SK-N-SH (cell line): ENCODE measurements around the gene WEE2. TPM values are rescaled to one million over a fixed set of nuclear protein-coding genes. Genes with fewer than 3 reads are reported as not detected.

Experiments
- CTCF ChIA-PET: fragments of 300-600, 350-600 bp; formaldehyde crosslinking; extraction: SDS; loops from one replicate; lab custom pipeline; 2021; lab: Yijun Ruan, JAX
- POLR2A ChIA-PET: fragments of 350-600 bp; sonication (Branson Sonifier 250); formaldehyde crosslinking; extraction: SDS; loops from one replicate; lab custom pipeline; 2020; ENCODE audit warnings: antibody characterized with exemption, inconsistent platforms; lab: Yijun Ruan, JAX
- DNase-seq: peaks from one replicate; pipeline ENCODE4 v3.0.0; 2012
- H2AFZ ChIP-seq: fragments of 200-600 bp; sonication (generic); 2 replicates; pipeline ENCODE4 v1.8.1; 2016; ENCODE audit warnings: antibody characterized with exemption, mild to moderate bottlenecking, low read depth
- H3F3A ChIP-seq: fragments of 200-600 bp; sonication (generic); replicated peaks from 2 replicates; pipeline ENCODE3; 2016; ENCODE audit warnings: antibody characterized with exemption, mild to moderate bottlenecking; ENCODE audit not compliant: insufficient read depth
- H3K27ac ChIP-seq, 2 experiments: fragments of 200-500 bp in 1 of 2; fragments of 200-600 bp in 1 of 2; sonication (Bioruptor generic) in 1 of 2; sonication (generic), shearing (Covaris generic) in 1 of 2; 2 replicates each; pipeline versions ENCODE4 v1.5.1 to v1.6.1; 2014 to 2016; ENCODE audit warnings: low read depth in 2 of 2, inconsistent platforms in 1 of 2, low read length in 1 of 2, mild to moderate bottlenecking in 1 of 2, mixed read lengths in 1 of 2
- H3K27me3 ChIP-seq: fragments of 200-600 bp; sonication (generic), shearing (Covaris generic); 2 replicates; pipeline ENCODE4 v1.6.1; 2016; ENCODE audit warnings: mixed run types; ENCODE audit not compliant: insufficient read depth
- H3K36me3 ChIP-seq, 2 experiments: fragments of 200-500 bp in 1 of 2; fragments of 200-600 bp in 1 of 2; sonication (Bioruptor generic) in 1 of 2; sonication (generic) in 1 of 2; replicated peaks in 1 of 2; 2 replicates each; pipeline versions ENCODE3 to v1.5.1; 2014 to 2016; ENCODE audit warnings: low read length in 1 of 2, mild to moderate bottlenecking in 1 of 2; ENCODE audit not compliant: insufficient read depth in 2 of 2, control insufficient read depth in 1 of 2
- H3K4me1 ChIP-seq, 2 experiments: fragments of 200-500 bp in 1 of 2; fragments of 200-600 bp in 1 of 2; sonication (Bioruptor generic) in 1 of 2; sonication (generic), shearing (Covaris generic) in 1 of 2; 2 replicates each; pipeline versions ENCODE4 v1.5.1 to v1.6.1; 2014 to 2016; ENCODE audit warnings: low read depth in 1 of 2, low read length in 1 of 2, mixed run types in 1 of 2; ENCODE audit not compliant: insufficient read depth in 2 of 2, control insufficient read depth in 1 of 2
- H3K4me2 ChIP-seq: fragments of 200-600 bp; sonication (generic), shearing (Covaris generic); 2 replicates; pipeline ENCODE4 v1.6.1; 2017; ENCODE audit warnings: mixed run types
- H3K4me3 ChIP-seq, 2 experiments: fragments of 200-500 bp in 1 of 2; fragments of 200-600 bp in 1 of 2; sonication (Bioruptor generic) in 1 of 2; sonication (generic), shearing (Covaris generic) in 1 of 2; 2 replicates each; pipeline versions ENCODE4 v1.5.1 to v1.8.1; 2014 to 2016; ENCODE audit warnings: low read depth in 2 of 2, inconsistent platforms in 1 of 2, low read length in 1 of 2, mild to moderate bottlenecking in 1 of 2, mixed read lengths in 1 of 2, moderate library complexity in 1 of 2
- H3K79me2 ChIP-seq: fragments of 200-600 bp; sonication (generic); 2 replicates; pipeline ENCODE4 v1.8.1; 2017; ENCODE audit warnings: mild to moderate bottlenecking; ENCODE audit not compliant: insufficient read depth
- H3K9ac ChIP-seq: fragments of 200-600 bp; sonication (generic); 2 replicates; pipeline ENCODE4 v1.6.1; 2017; ENCODE audit warnings: mixed run types
- H3K9me2 ChIP-seq: fragments of 200-600 bp; sonication (generic); 2 replicates; pipeline ENCODE4 v1.6.1; 2017; ENCODE audit warnings: mixed run types
- H3K9me3 ChIP-seq: fragments of 200-600 bp; sonication (generic); 2 replicates; pipeline ENCODE4 v1.6.1; 2017; ENCODE audit warnings: mixed run types, mild to moderate bottlenecking, moderate library complexity
- H4K20me1 ChIP-seq: fragments of 200-600 bp; sonication (generic); 2 replicates; pipeline ENCODE4 v1.6.1; 2017; ENCODE audit warnings: mild to moderate bottlenecking, mixed run types; ENCODE audit not compliant: insufficient read depth
- ELF1 ChIP-seq: IDR thresholded peaks from 2 replicates; pipeline ENCODE4 v1.4.0; 2012
- GATA2 ChIP-seq: sonication (generic); formaldehyde crosslinking; IDR thresholded peaks from 2 replicates; pipeline ENCODE4 v1.5.0; 2020; ENCODE audit warnings: mild to moderate bottlenecking, missing genetic modification reagents
- MXI1 ChIP-seq: IDR thresholded peaks from 2 replicates; pipeline ENCODE4 v1.6.1; 2012; ENCODE audit warnings: mild to moderate bottlenecking, low read depth, low read length, improper control_type of control experiment
- NRF1 ChIP-seq: IDR thresholded peaks from 2 replicates; pipeline ENCODE4 v1.6.1; 2012; ENCODE audit warnings: low read depth, mild to moderate bottlenecking, low read length
- SIN3A ChIP-seq: IDR thresholded peaks from 2 replicates; pipeline ENCODE4 v1.6.1; 2012; ENCODE audit warnings: low read depth, mild to moderate bottlenecking, low read length, moderate library complexity, borderline replicate concordance
- TAF1 ChIP-seq: IDR thresholded peaks from 2 replicates; pipeline ENCODE4 v1.6.1; 2012; ENCODE audit warnings: low read depth, mild to moderate bottlenecking, low read length, moderate library complexity, borderline replicate concordance
- TCF12 ChIP-seq: IDR thresholded peaks from 2 replicates; pipeline ENCODE4 v1.4.0; 2012
- WGBS: methylation state at CpG from one replicate; pipeline ENCODE4 v1.1.6; 2017; ENCODE audit warnings: low lambda C conversion rate; 5-methylcytosine and 5-hydroxymethylcytosine counted together
- polyA plus RNA-seq, 3 experiments: library from polyadenylated mRNA; depleted of rRNA; stranded (reverse); fragments of >200 nt; gene quantifications; 2 replicates each; pipeline ENCODE4 v1.2.3, GENCODE V29; 2012
- TF ChIP-seq, protein P1 (sequence below): IDR thresholded peaks from 2 replicates; pipeline ENCODE4 v1.6.1; 2012; ENCODE audit warnings: mild to moderate bottlenecking, low read depth, low read length, moderate library complexity
- TF ChIP-seq, protein P2 (sequence below): IDR thresholded peaks from 2 replicates; pipeline ENCODE4; 2012
- TF ChIP-seq, protein P3 (sequence below): IDR thresholded peaks from 2 replicates; pipeline ENCODE4 v1.4.0; 2012; ENCODE audit warnings: low read depth, borderline replicate concordance

Gene WEE2
- polyA plus RNA-seq, 1 of the 3 experiments (the other 2 are of a cell fraction): not detected

DNA sequence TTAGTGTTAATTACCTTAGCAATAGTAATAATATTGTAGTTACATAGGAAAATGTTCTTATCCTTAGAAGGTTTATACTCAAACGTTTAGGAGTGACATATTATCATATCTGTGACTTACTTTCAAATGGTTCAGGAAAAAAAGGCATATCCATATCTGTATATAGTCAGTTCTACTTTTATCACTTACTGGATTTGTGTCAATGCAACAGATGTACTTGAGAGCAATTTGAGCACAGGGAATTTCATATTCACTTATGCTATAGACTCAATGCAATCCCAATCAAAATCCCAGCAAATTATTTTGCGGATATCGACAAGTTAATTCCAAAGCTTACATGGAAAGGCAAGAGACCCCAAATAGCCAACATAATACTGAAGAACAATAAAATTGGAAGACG is 16.2 kb upstream of the WEE2 start:
- no peak overlapping the region for H2AFZ ChIP-seq
- DNase-seq: no peak
- no peak overlapping the region for H3K4me2 ChIP-seq
- H3K4me3 ChIP-seq: no peak overlapping the region
- no peak overlapping the region for H3K9ac ChIP-seq
- no peaks in the 10 kb centered on the region for H3K9me2 ChIP-seq
- CTCF ChIA-PET: interaction anchor here (0.8 to 1.4 kb wide), 4 partner anchors 18 to 94 kb away, joined by 3 to 5 read pairs (median 3); partner anchors contain the start of gene SSBP1
- H3K4me1 ChIP-seq: peaks cover 4 to 6% of the 10 kb centered on the region in 2 experiments; a peak in 2 of 4 replicates
- peaks cover 2% of the 10 kb centered on the region for H3F3A ChIP-seq
- POLR2A ChIA-PET: no interaction called here
- peaks cover 92% of the 10 kb centered on the region for H3K79me2 ChIP-seq
- peaks cover 15% of the 10 kb centered on the region for H4K20me1 ChIP-seq
- H3K36me3 ChIP-seq: no peaks in the 10 kb centered on the region
- WGBS: 87% methylated on average over 4 of the region's 4 CpGs
- TF ChIP-seq TAF1 (no peak), TCF12 (no peak)
- TF ChIP-seq, protein P1, sequence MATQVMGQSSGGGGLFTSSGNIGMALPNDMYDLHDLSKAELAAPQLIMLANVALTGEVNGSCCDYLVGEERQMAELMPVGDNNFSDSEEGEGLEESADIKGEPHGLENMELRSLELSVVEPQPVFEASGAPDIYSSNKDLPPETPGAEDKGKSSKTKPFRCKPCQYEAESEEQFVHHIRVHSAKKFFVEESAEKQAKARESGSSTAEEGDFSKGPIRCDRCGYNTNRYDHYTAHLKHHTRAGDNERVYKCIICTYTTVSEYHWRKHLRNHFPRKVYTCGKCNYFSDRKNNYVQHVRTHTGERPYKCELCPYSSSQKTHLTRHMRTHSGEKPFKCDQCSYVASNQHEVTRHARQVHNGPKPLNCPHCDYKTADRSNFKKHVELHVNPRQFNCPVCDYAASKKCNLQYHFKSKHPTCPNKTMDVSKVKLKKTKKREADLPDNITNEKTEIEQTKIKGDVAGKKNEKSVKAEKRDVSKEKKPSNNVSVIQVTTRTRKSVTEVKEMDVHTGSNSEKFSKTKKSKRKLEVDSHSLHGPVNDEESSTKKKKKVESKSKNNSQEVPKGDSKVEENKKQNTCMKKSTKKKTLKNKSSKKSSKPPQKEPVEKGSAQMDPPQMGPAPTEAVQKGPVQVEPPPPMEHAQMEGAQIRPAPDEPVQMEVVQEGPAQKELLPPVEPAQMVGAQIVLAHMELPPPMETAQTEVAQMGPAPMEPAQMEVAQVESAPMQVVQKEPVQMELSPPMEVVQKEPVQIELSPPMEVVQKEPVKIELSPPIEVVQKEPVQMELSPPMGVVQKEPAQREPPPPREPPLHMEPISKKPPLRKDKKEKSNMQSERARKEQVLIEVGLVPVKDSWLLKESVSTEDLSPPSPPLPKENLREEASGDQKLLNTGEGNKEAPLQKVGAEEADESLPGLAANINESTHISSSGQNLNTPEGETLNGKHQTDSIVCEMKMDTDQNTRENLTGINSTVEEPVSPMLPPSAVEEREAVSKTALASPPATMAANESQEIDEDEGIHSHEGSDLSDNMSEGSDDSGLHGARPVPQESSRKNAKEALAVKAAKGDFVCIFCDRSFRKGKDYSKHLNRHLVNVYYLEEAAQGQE: no peak
- H3K9me3 ChIP-seq: no peaks in the 10 kb centered on the region
- H3K27ac ChIP-seq: no peak overlapping the region
- H3K27me3 ChIP-seq: no peaks in the 10 kb centered on the region

DNA sequence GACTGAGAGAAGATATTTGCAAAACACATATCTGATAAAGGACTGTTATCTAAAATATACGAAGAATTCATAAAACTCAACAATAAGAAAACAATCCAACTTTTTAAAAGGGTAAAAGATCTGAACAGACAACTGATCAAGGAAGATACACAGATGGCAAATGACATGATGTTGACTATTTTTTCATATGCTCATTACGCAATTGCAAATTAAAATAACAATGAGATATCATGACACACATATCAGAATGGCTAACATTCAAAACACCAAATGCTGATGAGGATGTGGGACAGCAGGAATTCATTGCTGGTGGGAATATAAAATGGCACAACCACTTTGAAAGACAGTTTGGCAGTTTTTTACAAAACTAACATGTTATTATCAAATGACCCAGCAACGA is 15.1 kb upstream of the WEE2 start:
- H3K36me3 ChIP-seq: no peaks in the 10 kb centered on the region
- no peak for TF ChIP-seq MXI1
- TF ChIP-seq ELF1: no peak
- no peak for DNase-seq
- H3K9me2 ChIP-seq: no peaks in the 10 kb centered on the region
- H3K4me1 ChIP-seq: peaks cover 10 to 16% of the 10 kb centered on the region in 2 experiments; a peak in 2 of 4 replicates
- H3K4me3 ChIP-seq: no peak overlapping the region
- H3K79me2 ChIP-seq: peaks cover 95% of the 10 kb centered on the region
- H3K9ac ChIP-seq: no peak overlapping the region
- CTCF ChIA-PET: interaction anchor here (0.8 to 1.4 kb wide), 4 partner anchors 39 to 93 kb away, joined by 3 to 5 read pairs (median 3); partner anchors contain the start of gene SSBP1
- POLR2A ChIA-PET: no interaction called here
- no peak overlapping the region for H3K27ac ChIP-seq
- no peak overlapping the region for H2AFZ ChIP-seq
- H3K4me2 ChIP-seq: no peak overlapping the region
- H3F3A ChIP-seq: peaks cover 5% of the 10 kb centered on the region
- peaks cover 27% of the 10 kb centered on the region for H4K20me1 ChIP-seq
- no peaks in the 10 kb centered on the region for H3K27me3 ChIP-seq
- 97% methylated on average over 3 of the region's 3 CpGs for WGBS
- H3K9me3 ChIP-seq: no peaks in the 10 kb centered on the region

DNA sequence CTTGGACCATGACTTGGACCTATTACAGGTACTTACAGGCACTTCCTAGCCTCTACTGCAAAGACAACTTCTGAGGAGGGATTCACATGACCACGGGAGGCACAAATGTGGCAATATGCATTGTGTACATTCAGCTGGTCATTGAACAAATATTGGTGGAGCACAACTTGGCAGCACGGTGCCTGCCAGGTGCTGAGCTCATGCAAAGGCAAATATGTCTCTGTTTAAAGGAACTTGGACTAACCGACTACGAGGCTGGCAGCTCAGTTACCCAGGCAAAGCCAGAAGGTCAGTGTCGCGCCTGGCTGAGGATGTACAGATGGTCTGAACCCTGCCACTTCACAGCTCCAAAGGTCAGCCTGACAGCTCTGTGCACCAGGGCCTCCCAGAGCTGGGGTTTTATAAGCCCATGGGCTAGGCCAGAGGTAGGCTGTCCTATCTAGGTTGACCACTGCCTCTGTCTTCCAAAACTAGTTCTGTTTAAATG is 12.3 kb upstream of the WEE2 start:
- H3K36me3 ChIP-seq: no peaks in the 10 kb centered on the region
- CTCF ChIA-PET: interaction anchor here (0.6 to 1.3 kb wide), 8 partner anchors 19 to 90 kb away, joined by 3 to 5 read pairs (median 4); partner anchors contain the start of gene SSBP1
- H3K9ac ChIP-seq: no peak overlapping the region
- no peak overlapping the region for H3K27ac ChIP-seq
- H3K79me2 ChIP-seq: peaks cover 93% of the 10 kb centered on the region
- no peak overlapping the region for H2AFZ ChIP-seq
- no peak for DNase-seq
- H3K4me2 ChIP-seq: no peak overlapping the region
- POLR2A ChIA-PET: no interaction called here
- H3K4me1 ChIP-seq: peaks cover 14 to 16% of the 10 kb centered on the region in 2 experiments; a peak in 2 of 4 replicates
- no peaks in the 10 kb centered on the region for H3K9me2 ChIP-seq
- no peaks in the 10 kb centered on the region for H3K27me3 ChIP-seq
- H3K4me3 ChIP-seq: no peak overlapping the region
- H4K20me1 ChIP-seq: peaks cover 34% of the 10 kb centered on the region
- 77% methylated on average over 6 of the region's 6 CpGs for WGBS
- H3K9me3 ChIP-seq: no peaks in the 10 kb centered on the region
- peaks cover 5% of the 10 kb centered on the region for H3F3A ChIP-seq
- TF ChIP-seq NRF1: no peak
- TF ChIP-seq MXI1: no peak
- no peak for TF ChIP-seq SIN3A
- TF ChIP-seq, protein P2, sequence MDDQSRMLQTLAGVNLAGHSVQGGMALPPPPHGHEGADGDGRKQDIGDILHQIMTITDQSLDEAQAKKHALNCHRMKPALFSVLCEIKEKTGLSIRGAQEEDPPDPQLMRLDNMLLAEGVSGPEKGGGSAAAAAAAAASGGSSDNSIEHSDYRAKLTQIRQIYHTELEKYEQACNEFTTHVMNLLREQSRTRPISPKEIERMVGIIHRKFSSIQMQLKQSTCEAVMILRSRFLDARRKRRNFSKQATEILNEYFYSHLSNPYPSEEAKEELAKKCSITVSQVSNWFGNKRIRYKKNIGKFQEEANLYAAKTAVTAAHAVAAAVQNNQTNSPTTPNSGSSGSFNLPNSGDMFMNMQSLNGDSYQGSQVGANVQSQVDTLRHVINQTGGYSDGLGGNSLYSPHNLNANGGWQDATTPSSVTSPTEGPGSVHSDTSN: no peak
- TF ChIP-seq, protein P3, sequence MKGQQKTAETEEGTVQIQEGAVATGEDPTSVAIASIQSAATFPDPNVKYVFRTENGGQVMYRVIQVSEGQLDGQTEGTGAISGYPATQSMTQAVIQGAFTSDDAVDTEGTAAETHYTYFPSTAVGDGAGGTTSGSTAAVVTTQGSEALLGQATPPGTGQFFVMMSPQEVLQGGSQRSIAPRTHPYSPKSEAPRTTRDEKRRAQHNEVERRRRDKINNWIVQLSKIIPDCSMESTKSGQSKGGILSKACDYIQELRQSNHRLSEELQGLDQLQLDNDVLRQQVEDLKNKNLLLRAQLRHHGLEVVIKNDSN: no peak
- TF ChIP-seq GATA2 (CRISPR knock-in tag): no peak
- TF ChIP-seq, protein P1: no peak
